ENCODE data around the gene NAT10.

The NAT10 gene

GRCh38 chr11:34150494-34151151, 45.2 kb downstream of the NAT10 start:
- DNase-seq, result no peak

GRCh38 chr11:34151166-34151565, 45.7 kb downstream of the NAT10 start:
- no peak for DNase-seq

- DNase-seq, result no peak
These were observed 46.8 kb downstream of the NAT10 start for GRCh38 chr11:34151916-34152845.

DNA sequence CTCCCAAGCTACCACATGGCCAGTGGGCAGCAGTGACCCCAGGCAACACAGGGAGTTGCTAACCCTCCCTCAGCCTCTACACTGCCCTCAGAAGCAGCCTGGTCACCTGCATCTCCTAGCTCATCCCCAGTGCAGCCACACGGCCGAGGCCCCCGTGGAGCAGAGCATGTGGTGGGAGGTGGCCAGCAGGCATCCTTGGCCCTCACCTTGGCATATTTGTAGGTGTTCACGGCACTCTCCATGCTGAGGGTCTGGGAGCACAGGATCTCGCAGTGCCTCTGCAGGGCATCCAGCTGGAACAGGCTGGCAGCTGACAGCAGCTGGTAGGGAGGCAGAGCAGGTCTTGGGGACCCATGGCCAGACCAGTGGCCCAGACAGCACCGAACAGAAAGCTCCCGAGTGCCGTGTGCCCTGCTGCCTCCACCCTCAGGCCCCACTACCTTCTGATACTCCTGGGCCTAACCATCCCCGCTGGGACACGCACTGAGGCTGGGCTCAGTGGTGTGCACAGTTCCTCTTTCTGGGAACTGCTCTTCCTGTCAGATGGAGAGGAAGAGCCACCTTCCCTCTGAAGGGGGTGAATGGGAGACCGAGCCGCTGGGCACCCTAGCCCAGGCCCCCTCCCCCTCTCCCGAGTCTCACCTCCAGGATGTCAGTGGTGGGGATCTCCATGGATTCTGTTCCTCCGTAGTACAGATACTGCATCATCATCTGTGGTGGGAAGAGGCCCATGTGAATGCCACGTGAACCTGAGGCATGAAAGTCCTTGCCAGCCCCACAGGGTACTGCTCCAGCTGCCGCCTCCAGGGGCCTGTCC, 48.8 kb downstream of the NAT10 start:
- DNase-seq, result peak; percentile 44

DNA sequence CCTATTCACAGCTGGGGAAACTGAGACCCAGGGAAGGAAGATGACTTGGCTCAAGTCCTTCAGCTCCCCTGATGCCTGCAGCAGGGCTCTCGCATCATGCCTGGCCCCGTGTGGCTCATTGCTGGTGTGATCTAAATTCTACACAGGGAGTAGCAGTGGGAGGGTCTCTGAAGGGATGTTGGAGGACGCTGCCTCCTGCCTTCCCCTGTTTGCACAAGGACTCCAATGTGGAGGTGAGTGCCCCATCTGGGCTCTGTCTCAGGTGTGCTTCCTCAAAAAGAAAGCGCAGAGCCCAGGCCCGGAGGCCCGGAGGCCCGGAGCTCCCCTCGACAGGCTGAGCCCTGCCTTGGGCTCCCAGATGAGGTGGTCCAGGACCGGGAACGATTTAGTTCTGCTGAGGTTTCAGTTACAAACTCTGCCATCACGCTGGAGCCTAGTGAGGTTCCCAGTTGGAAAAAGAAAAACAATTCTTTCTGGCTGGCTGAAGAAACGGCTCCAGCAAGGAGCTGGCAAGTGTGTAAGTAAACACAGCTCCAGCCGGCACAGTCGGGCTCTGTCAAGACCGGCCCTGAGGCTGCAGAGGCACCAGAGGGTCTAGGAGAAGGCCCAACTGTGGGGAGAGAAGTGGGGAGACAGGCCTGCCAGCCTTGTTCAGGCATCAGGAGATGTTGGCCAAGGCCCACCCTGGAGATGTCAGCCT, 49.8 kb downstream of the NAT10 start:
- DNase-seq, result no peak

GRCh38 chr11:34155757-34156062, 50.3 kb downstream of the NAT10 start:
- DNase-seq, result no peak

DNA sequence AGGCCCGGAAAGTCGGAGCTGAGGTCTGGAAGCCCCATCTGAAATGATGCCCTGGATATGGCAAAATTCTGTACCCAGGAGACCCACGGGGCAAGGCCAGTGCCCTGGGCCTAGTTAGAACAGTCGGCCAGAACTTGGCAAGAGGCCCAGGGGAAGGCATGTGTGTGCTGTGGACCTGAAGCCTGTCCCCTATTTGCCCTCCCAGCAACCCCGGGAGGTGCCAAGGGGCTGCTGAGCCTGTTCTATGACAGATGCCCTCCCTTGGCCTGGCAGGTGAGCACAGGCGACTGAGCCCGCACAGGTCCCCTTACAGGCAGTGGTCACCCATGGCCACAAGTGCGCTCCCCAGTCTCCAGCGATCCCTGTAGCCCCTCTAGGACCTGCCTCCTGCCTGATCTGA, 51.7 kb downstream of the NAT10 start:
- no peak for DNase-seq

DNA sequence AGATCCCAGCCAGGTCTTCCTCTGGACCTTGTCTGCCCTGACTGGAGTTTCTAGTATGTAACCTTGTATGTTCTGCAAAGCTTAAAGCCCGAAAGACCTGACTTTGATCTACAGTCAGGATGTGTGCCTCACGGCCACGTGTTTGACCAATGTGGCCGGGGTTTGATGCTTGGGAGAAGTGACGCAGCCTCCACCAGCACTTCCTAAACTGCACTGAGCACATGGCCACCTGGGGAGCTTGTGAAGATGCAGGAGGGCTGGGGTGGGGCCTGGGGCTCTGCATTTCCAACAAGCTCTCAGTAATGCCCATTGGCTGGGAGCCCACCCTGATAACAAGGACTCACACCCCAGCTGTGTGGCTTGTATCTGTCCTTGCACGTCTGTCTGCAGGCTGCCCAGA, 53.2 kb downstream of the NAT10 start:
- no peak for DNase-seq

GRCh38 chr11:34160049-34160721, 54.8 kb downstream of the NAT10 start:
- DNase-seq, result no peak

DNA sequence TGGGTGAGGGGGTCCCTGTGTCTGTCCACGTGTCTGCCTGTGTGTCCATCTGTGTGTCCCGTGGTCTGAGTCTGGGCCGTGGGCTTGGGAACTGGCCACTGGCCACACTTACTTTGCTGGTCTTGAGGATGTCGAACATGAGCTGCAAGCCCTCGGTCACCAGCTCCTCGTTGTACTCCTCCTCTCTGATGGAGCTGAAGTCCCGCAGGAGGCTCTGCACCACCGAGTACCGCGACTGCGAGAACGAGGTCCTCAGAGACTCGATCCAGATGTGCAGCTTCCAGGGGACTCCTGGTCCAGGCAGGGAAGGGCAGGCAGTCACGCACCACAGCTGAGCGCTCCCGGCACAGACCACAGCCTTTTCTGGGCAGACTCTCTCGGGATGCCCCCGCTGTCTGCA, 55.4 kb downstream of the NAT10 start:
- DNase-seq, result no peak

- no peak for DNase-seq
These were observed 55.9 kb downstream of the NAT10 start for GRCh38 chr11:34161361-34161760.

- DNase-seq, result no peak
These were observed 56.5 kb downstream of the NAT10 start for GRCh38 chr11:34161812-34162492.

DNA sequence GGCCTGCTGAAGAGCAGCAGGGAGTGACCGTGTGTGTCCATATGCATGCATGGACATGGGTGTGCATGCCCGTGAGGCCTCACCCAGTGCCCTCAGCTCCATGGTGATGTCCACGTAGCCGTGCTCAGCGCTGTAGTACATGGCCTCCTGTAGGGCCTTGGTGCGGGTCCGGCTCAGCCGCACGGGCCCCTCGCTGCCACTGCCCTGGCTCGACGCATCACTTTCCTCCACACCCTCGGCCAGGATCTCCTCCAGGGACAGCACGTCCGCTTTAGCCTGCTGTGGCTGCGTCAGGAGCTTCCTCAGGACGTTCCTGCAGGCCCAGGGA, 57.0 kb downstream of the NAT10 start:
- DNase-seq, result no peak

DNA sequence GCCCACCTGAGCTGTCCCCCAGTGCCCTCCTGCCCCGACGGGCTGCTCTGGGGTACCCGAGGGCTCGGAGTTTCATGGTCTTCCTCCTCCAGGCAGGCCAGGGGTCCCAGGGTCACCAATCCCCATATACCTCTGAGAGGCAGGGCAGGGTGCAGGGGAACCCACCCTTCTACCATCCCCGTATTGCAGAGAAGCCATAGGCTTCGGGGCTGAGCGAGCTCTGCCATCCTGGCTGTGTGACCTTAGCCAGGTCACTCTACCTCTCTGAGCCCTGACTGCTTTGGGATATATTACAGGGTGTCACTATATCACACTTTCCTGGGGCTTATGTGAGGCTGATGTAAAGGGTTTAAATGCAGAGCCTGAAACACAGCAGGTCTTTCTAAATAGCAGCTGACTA, 57.4 kb downstream of the NAT10 start:
- no peak for DNase-seq

GRCh38 chr11:34165121-34165520, 59.7 kb downstream of the NAT10 start:
- DNase-seq, result no peak

- DNase-seq, result no peak
These were observed 60.5 kb downstream of the NAT10 start for GRCh38 chr11:34165786-34166555.

GRCh38 chr11:34166806-34167740, 61.6 kb downstream of the NAT10 start:
- no peak for DNase-seq

GRCh38 chr11:34167961-34168360, 62.5 kb downstream of the NAT10 start:
- no peak for DNase-seq

DNA sequence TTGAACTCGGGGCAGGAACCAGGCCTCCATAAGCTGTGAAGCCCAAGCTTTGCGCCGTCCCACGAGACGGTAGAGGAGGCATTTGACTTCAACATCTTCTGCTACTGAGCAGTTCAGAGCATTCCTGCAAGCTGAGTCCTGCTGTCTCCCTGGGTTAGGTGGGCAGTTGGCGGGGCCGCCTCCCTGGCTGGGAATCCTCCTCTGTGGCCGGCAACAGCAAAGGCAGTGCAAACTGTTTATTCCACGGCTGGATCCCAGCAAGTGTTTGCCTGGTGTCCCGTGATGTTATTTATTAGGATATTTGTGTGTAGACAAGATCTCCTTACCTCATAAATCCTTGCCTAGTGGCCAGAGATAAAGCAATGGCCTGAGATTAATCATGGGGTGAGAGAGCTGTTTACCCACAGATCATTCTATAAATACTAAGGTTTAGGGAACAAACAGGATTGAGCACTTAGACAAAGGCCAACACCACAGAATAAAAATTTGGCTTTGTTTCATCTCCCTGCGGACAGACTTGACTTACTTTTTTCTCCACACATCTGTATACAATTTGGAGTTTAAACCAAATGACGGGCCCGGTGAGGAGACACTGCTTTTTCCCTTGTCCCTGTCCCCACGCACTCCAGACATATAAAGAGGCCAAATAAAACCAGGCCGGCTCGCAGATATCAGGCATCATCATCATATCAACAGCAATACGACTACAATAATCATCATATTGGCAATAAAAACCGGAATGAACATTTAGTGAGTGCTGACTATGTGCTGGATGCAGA, 63.4 kb downstream of the NAT10 start:
- DNase-seq, result no peak

Data from CD4-positive, alpha-beta T cell treated with Interleukin-15 for 1 hour (primary cell).